ENCODE measurements around the gene KRT76.

KRT76 gene

DNA sequence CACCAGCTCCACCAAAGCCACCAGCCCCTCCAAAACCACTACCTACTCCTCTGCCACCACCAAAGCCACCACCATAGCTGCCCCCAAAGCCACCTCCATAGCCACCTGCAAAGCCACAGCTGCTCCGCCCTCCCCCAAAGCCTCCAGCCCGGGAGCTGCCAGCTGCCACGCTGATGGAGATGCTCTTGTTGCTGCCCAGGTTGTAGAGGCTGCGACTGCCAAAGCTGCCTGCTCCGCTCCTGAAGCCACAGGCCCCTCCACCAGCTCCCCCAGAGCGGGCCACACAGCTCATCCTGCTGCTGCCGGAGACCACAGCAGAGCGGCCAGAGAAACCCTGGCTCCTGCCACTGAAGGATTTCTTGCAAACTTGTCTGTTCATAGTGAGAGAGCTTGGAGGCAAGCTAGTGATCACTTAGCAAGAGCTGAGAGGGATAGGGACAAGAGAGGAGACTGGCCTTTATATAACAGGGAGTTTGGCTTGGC lies at the start of gene KRT76:
Gene KRT76, minus strand, starts transcription at position 433 of the 483 bp plus-strand sequence. Its CDS starts 54 bp downstream, at position 379.
- no peak for DNase-seq

- DNase-seq: no peak
Observed at GRCh38 chr12:52825961-52826360, 48.8 kb upstream of the KRT76 start.

- DNase-seq: no peak
Observed at GRCh38 chr12:52824741-52825410, 47.7 kb upstream of the KRT76 start.

GRCh38 chr12:52823761-52824450 lies 46.8 kb upstream of the KRT76 start:
- DNase-seq: no peak

DNA sequence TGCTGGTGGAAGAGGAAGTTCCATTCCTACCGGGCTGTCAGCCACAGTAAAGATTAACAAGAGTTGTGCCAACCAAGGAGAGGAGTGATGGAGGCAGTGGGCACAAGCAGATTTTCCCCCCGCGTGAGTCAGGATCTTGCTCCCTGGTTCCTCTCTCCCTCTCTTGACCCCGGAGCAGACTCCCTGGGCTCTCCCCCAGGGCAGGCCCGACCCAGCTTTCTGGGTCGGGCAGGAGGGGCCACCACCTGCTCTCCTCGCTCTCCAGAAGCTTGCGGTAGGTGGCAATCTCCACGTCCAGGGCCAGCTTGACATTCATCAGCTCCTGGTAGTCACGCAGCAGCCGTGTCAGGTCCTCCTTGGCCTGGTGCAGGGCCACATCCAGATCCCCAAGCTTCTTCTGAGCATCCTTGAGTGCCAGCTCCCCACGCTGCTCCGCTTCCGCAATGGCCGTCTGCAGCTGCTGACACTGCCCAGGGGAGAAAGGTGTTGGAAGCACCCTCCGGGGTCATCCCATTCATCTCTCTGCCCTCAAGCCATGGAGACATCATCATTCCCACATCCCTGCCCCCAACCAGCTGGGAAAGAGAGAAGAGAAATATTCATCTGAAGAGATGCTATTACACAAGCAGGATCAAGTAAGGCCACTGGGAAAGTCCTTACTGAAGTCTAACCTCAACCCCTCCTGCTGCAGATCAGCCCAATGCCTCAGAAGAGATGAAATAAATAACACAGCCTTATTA lies 45.8 kb upstream of the KRT76 start:
- DNase-seq: no peak

DNA sequence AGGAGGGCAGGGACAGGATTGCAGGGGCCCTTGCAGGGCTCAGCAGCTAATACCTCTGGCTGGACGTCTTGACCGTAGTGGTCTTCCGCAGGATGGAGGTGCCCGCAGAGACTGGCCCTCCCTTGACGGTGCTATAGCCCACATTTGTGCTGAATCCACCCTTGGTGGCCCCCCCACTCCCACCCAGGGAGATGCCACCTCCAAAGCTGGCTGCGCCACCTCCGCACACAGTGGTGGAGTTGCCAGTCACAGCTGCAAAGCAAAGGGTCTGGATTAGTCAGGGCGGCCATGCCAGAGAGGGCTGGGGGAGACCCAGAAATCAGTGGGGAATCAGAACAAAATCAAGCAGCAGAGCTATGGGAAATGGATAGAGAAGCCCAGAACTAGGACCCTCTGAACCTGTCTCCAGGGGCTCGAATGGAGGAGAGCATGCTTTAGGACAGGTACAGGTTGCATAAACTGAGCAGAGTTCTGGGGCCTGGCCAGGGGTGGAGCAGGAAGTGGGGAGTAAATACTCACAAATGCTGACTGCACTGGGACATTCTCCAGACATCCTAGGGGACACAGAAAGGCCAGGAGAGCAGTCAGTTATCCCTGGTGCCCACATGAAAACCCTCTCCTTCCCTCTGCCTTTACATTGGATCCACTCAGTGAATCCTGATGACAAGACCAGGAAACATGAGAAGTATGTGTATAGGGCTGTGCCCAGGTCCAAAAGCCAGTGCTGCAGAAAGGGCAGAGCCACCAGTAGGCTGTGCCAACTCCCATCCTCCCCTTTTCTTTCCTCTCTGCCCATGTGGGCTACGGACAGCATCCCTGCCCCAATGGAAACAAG lies 44.9 kb upstream of the KRT76 start:
- DNase-seq: no peak

- no peak for DNase-seq
Observed at GRCh38 chr12:52821071-52821730, 44.1 kb upstream of the KRT76 start.

- no peak for DNase-seq
Observed at GRCh38 chr12:52820521-52820920, 43.4 kb upstream of the KRT76 start.

GRCh38 chr12:52819731-52820510 lies 42.8 kb upstream of the KRT76 start:
- DNase-seq: no peak

DNA sequence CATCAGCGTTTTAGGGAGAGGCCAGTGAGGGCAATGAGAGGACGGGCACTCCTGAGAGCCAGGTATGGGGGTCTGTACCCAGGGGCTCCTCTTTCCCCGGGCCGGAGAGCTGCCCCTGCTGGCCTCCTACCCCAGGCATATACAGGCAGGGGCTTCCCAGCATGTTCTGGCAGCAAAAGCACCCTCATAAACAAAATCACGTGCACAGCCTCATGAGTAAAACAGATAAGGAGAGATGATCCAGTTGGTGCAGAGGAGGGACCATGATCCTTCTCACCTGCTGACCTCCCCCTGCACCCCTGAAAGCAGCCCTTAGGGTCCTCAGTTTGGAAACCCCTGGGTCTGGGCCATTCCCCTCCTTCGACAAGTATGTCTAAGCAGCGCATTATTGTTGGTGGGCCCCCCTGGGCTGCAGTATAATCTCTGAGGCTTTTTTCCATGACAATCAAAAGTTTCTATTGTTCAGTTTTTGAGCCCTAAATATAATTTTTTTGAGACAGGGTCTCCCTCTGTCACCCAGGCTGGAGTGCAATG lies 41.8 kb upstream of the KRT76 start:
- DNase-seq: no peak

GRCh38 chr12:52818388-52818787 lies 41.2 kb upstream of the KRT76 start:
- DNase-seq: no peak

GRCh38 chr12:52817699-52818238 lies 40.6 kb upstream of the KRT76 start:
- DNase-seq: no peak

- DNase-seq: no peak
Observed at GRCh38 chr12:52817003-52817698, 40.0 kb upstream of the KRT76 start.

- no peak for DNase-seq
Observed at GRCh38 chr12:52815676-52816588, 38.8 kb upstream of the KRT76 start.

GRCh38 chr12:52815161-52815560 lies 38.0 kb upstream of the KRT76 start:
- no peak for DNase-seq

GRCh38 chr12:52814710-52815155 lies 37.6 kb upstream of the KRT76 start:
- DNase-seq: no peak

DNA sequence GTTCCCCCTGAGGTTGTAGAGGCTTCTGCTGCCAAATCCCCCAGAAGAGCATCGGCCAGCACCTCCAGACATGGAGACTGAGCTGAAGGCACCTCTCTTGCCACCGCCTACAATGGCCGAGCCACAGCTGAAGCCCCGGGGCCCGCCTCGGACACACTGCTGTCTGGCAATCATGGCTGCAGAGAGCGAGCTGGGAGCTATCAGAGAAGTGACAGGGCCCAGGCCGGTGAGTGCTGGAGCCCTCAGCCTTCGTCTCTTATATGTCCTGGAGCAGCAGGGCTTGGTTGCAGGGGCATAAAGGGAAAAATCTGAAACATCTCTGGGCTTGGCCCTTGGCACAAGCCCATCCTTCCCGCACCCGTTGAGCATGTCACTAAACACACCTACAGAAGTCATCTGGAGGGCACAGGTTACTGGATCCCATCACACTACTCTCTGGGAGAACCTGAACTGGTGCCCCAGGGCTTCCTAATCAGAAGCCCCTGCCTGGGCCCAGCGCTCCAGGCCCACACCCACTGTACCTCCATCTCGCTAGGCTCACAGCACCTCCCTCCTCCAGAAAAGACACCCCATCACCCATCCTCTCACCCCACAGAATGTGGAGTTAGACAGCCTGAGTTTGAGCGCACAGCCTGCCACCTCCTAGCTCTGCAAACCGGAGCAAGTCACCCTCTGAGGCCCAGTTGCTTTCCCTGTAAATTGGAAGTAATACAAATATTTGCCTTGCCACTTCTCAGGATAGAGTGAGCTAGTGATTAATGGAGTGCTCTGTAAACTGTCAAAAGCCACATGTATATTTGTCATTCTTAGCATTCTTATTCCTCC lies 37.0 kb upstream of the KRT76 start, which contains the start of gene KRT4:
Gene KRT4, minus strand, starts transcription at position 232 of the 825 bp plus-strand sequence. Its CDS starts 58 bp downstream, at position 174.
- DNase-seq: no peak
